ENCODE data around the gene PTPRN2.
"Not testable (repeated sequence)": the region's sequence is repeated elsewhere in the genome, so short reads cannot be mapped to it uniquely, and the experiment has no call there.

The PTPRN2 gene

GRCh38 chr7:157596471-157596870 lies 991.2 kb downstream of the PTPRN2 start:
- DNase-seq = no peak

GRCh38 chr7:157596026-157596425 lies 991.6 kb downstream of the PTPRN2 start:
- no peak for DNase-seq

DNA sequence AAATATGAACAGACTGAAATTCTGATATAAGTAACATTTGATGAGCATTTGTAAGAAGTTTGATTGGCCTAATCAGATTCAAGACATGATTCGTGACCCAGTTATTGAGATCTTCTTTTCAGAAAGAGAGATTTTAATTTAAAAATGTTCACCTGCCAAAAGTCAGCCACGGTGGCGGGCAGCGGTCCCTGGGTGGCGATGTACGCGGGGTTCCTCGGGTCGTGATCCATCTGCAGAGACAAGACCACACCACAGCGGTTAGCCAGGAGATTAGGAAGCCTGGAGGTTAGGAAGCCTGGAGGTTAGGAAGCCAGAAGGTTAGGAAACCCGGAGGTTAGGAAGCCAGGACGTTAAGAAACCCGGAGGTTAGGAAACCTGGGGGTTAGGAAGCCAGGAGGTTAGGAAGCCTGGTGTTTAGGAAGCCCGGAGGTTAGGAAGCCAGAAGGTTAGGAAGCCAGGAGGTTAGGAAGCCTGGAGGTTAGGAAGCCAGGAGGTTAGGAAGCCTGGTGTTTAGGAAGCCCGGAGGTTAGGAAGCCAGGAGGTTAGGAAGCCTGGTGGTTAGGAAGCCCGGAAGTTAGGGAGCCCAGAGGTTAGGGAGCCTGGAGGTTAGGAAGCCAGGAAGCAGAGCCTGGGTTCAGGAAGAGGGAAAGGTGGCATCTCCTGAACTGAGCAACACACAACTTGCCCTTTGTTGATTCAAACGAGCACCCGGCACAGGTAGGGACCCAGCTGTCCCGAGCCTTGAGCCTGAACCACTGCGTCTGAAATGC lies 992.4 kb downstream of the PTPRN2 start:
- no peak for DNase-seq

- DNase-seq = no peak
Observed at GRCh38 chr7:157594306-157594705, 993.3 kb downstream of the PTPRN2 start.

GRCh38 chr7:157593541-157593940 lies 994.1 kb downstream of the PTPRN2 start:
- no peak for DNase-seq

DNA sequence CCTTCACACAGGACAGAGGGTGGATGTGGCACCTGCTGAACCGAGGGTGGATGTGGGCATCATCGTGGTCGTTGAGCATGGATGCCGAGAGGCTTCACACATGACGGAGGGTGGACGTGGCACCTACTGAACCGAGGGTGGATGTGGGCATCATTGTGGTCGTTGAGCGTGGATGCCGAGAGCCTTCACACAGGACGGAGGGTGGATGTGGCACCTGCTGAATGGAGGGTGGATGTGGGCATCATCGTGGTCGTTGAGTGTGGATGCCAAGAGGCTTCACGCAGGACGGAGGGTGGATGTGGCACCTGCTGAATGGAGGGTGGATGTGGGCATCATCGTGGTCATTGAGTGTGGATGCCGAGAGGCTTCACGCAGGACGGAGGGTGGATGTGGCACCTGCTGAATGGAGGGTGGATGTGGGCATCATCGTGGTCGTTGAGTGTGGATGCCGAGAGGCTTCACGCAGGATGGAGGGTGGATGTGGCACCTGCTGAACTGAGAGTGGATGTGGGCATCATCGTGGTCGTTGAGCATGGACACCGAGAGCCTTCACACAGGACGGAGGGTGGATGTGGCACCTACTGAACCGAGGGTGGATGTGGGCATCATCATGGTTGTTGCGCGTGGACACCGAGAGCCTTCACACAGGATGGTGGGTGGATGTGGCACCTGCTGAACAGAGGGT lies 994.8 kb downstream of the PTPRN2 start:
- DNase-seq = not testable (repeated sequence)

DNA sequence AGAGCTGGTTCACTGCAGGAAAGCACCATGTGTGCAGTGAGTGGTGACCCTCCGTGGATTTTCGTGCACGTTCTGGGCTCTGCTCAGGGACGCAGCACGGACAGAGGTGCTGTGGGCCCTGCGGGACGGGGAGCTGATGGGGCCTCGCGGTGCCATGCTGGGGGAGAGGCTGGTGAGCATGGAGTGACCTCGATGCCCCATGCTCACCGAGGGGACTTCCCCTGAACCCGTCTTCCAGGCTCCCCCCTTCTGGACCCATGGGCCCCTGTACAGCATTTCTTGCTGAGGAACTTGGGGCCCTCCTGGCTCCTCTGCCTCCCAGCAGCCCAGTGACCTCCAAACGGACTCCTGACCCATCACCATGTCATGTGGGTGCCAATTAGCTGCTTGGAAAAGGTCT lies 997.1 kb downstream of the PTPRN2 start:
- no peak for DNase-seq

GRCh38 chr7:157589680-157590079 lies 997.9 kb downstream of the PTPRN2 start:
- DNase-seq = no peak

DNA sequence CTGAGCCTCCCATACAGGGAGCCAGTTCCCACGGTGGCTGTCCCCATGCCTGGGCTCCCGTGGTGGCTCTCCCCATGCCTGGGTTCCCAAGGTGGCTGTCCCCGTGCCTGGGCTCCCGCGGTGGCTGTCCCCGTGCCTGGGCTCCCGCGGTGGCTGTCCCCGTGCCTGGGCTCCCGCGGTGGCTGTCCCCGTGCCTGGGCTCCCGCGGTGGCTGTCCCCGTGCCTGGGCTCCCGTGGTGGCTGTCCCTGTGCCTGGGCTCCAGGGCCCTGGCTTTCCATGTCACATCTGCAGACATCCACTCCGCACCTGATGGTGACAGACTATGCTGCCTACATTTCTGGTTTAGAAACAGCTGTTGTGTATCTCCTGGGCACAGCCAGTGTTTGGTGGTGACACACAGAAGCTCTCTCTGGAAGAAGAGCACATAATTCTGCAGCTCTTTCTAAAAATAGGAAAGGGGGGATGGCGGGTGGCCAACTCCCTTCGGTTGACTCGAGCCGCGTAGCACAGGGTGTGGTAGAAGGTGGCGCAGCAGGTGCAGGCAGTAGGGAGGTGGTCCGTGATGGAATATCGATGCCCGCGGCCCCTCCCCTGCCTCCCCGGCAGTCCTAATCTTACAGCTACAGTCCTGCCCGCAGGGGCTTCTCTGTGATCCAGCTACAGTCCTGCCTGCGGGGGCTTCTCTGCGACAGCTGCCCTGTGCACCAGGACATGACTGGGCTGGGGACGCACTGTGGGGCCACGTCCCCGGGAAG lies 999.6 kb downstream of the PTPRN2 start:
- DNase-seq = no peak

DNA sequence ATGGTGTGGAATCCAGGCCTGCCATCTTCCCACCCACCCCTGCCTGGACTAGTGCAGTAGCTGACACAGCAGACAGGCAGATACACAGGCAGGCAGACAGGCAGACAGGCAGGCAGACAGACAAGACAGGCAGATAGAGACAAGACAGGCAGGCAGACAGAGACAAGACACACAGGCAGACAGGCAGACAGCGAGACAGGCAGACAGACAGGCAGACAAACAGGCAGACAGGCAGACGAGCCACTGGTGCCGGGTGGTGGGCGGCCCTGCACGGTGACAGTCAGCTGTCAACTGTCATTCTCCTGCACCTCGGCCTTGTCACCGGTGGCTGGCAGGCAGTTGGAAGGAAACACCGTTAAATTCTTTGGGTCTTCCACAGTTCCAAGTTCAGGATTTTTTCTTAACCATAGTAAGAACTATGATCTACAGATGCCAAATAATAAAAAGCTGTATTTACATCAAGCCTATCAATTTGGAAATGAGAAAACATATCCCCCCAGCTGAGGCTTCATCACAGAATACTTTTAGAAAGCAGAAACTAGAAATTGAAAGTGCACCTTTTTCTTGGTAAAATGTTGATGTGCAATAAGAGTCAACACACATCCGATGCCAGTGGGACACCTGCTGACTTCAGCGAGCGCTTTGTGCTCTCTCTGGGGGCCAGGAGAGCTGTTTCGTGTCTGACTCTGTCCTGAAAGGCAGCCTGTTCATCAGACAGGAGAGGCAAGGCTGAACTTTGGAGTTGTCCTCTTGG lies 1000.4 kb downstream of the PTPRN2 start:
- no peak for DNase-seq

- no peak for DNase-seq
Observed at GRCh38 chr7:157586426-157586955, 1001.1 kb downstream of the PTPRN2 start.

- peak; percentile 37 for DNase-seq
Observed at GRCh38 chr7:157585113-157585861, 1002.3 kb downstream of the PTPRN2 start.

DNA sequence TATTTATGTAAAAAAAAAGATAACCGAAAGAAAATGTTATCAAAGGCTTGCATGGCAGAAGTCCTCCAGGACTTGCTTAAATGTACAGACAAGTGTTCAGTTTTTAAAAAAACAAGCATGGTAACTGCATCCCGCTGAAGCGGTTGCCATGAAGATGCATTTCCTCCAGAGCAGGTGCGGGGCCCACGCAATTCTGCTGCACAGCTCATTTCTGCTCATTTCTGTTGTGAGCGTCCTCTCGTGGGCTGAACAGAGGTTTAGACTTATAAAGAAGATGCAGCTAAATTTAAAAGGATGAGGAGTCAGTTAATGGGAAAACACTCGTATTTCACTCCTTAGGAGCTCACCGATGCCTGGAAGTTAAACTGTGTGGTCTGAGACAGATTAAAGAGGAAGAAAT lies 1003.2 kb downstream of the PTPRN2 start:
- no peak for DNase-seq

GRCh38 chr7:157581740-157582139 lies 1005.9 kb downstream of the PTPRN2 start:
- no peak for DNase-seq

- no peak for DNase-seq
Observed at GRCh38 chr7:157580324-157580723, 1007.3 kb downstream of the PTPRN2 start.

DNA sequence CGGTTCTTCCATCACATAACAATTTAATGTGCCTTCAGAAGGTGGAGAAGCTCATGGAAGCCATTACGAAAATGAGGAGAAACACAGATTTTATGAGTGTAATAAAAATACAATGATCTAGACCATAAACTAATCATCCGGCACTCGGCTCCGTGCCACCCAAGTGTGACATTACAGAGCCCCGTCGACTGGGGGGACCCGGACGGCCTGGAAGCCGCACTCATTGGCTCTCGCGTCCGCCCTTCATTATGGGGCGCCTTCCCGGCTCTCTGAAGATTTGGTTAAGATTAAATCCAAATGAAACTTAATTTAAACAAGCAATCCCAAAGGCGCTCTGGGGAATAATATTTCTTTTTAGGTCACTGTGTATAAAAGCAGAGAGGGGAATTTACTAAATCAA lies 1008.2 kb downstream of the PTPRN2 start:
- no peak for DNase-seq

GRCh38 chr7:157577796-157578339 lies 1009.8 kb downstream of the PTPRN2 start:
- no peak for DNase-seq

GRCh38 chr7:157577061-157577460 lies 1010.6 kb downstream of the PTPRN2 start:
- no peak for DNase-seq

GRCh38 chr7:157576415-157576814 lies 1011.2 kb downstream of the PTPRN2 start:
- DNase-seq = peak; percentile 69

GRCh38 chr7:157575777-157576176 lies 1011.8 kb downstream of the PTPRN2 start:
- no peak for DNase-seq

- DNase-seq = no peak
Observed at GRCh38 chr7:157574914-157575586, 1012.6 kb downstream of the PTPRN2 start.
